HepG2 (cell line): ENCODE measurements around the gene BOD1. TPM values are rescaled to one million over a fixed set of nuclear protein-coding genes. Genes with fewer than 3 reads are reported as not detected.
"Not testable (repeated sequence)": the region's sequence is repeated elsewhere in the genome, so short reads cannot be mapped to it uniquely, and the experiment has no call there.

Experiments
- ATAC-seq: fragments of 200-7000 bp; cut with Tn5 transposase; 3 replicates; pipeline ENCODE4 v1.9.1; 2020; ENCODE audit warnings: mild to moderate bottlenecking, moderate library complexity
- BruUV-seq: library from RNA; stranded (reverse); fragments of 400-500 nt; replicated peaks from 2 replicates; lab custom pipeline; 2021; lab: Mats Ljungman, UMichigan
- CTCF ChIA-PET: fragments of 300-600 bp; formaldehyde crosslinking; extraction: SDS; loops from one replicate; lab custom pipeline; 2021; ENCODE audit warnings: low total read pairs, inconsistent platforms, low intra/inter-chr PET ratio; lab: Yijun Ruan, JAX
- POLR2A ChIA-PET: fragments of 350-600 bp; sonication (Branson Sonifier 250); formaldehyde crosslinking; loops from one replicate; lab custom pipeline; 2020; ENCODE audit warnings: antibody characterized with exemption, inconsistent platforms; lab: Yijun Ruan, JAX
- DNase-seq: peaks from one replicate; pipeline ENCODE4 v3.0.0-alpha.2; 2015; ENCODE audit warnings: low spot score
- FAIRE-seq: peaks from 3 replicates; lab custom pipeline; 2011; peaks lifted over from hg19 to GRCh38; lab: Jason Lieb, UNC
- H2AFZ ChIP-seq: one replicate; pipeline ENCODE4 v1.6.1; 2011; ENCODE audit warnings: low read length, inconsistent platforms
- H3K27ac ChIP-seq: fragments of 300-600 bp; 3 replicates; pipeline ENCODE4 v1.8.0; 2011; ENCODE audit warnings: mixed run types, mild to moderate bottlenecking, mixed read lengths, low read length, inconsistent platforms; ENCODE audit not compliant: insufficient read depth; ENCODE audit errors: extremely low read length
- H3K27me3 ChIP-seq, 2 experiments: fragments of 200-600 bp in 1 of 2; 2 replicates in 1 of 2; 3 replicates in 1 of 2; pipeline versions ENCODE4 v1.6.0 to v1.8.0; 2011; ENCODE audit warnings: low read length in 2 of 2, mild to moderate bottlenecking in 2 of 2, moderate library complexity in 2 of 2, inconsistent platforms in 1 of 2; ENCODE audit not compliant: insufficient read depth in 2 of 2, control insufficient read depth in 1 of 2
- H3K36me3 ChIP-seq, 2 experiments: fragments of 200-600 bp in 1 of 2; replicated peaks in 1 of 2; 2 replicates in 1 of 2; 3 replicates in 1 of 2; pipeline versions ENCODE4 v1.5.1 to v1.8.0; 2011; ENCODE audit warnings: low read length in 2 of 2, inconsistent platforms in 1 of 2; ENCODE audit not compliant: insufficient read depth in 2 of 2, control insufficient read depth in 1 of 2
- H3K4me1 ChIP-seq: 2 replicates; pipeline ENCODE4 v1.5.1; 2012; ENCODE audit warnings: low read length, inconsistent platforms; ENCODE audit not compliant: insufficient read depth
- H3K4me2 ChIP-seq: 2 replicates; pipeline ENCODE4 v1.6.0; 2011; ENCODE audit warnings: low read depth, low read length, inconsistent platforms
- H3K4me3 ChIP-seq, 3 experiments: fragments of 200-600 bp in 1 of 3; sonication (generic), shearing (Covaris generic) in 1 of 3; replicated peaks in 1 of 3; 2 replicates each; pipeline ENCODE4 v1.5.1; 2011 to 2016; ENCODE audit warnings: low read length in 3 of 3, inconsistent platforms in 2 of 3, low read depth in 2 of 3, mild to moderate bottlenecking in 2 of 3, control low read depth in 1 of 3, mixed read lengths in 1 of 3; ENCODE audit not compliant: insufficient read depth in 1 of 3
- H3K79me2 ChIP-seq: one replicate; pipeline ENCODE4 v1.6.1; 2011; ENCODE audit warnings: low read length, inconsistent platforms; ENCODE audit not compliant: insufficient read depth
- H3K9ac ChIP-seq: 2 replicates; pipeline ENCODE4 v1.6.0; 2011; ENCODE audit warnings: mild to moderate bottlenecking, low read depth, low read length, inconsistent platforms; ENCODE audit not compliant: insufficient read depth
- H3K9me3 ChIP-seq: 2 replicates; pipeline ENCODE4 v1.5.1; 2012; ENCODE audit warnings: mild to moderate bottlenecking, low read length
- H4K20me1 ChIP-seq: 2 replicates; pipeline ENCODE4 v1.6.0; 2011; ENCODE audit warnings: inconsistent platforms, mild to moderate bottlenecking, low read length, moderate library complexity; ENCODE audit not compliant: insufficient read depth
- HCFC1 ChIP-seq: fragments of 150-350 bp; IDR thresholded peaks from 2 replicates; pipeline ENCODE4 v1.6.1; 2014; ENCODE audit warnings: low read depth, low read length
- JUND ChIP-seq: sonication (generic); formaldehyde crosslinking; IDR thresholded peaks from 2 replicates; pipeline ENCODE4 v1.8.0; 2022; ENCODE audit warnings: mild to moderate bottlenecking, missing genetic modification reagents
- REL ChIP-seq: sonication (generic); formaldehyde crosslinking; conservative IDR thresholded peaks from 2 replicates; pipeline ENCODE4 v1.8.0; 2022; ENCODE audit warnings: mild to moderate bottlenecking, missing genetic modification reagents, moderate library complexity
- ZNF552 ChIP-seq: sonication (generic); formaldehyde crosslinking; IDR thresholded peaks from 2 replicates; pipeline ENCODE4 v1.9.0; 2022; ENCODE audit warnings: missing genetic modification reagents, mild to moderate bottlenecking, borderline replicate concordance
- WGBS: methylation state at CpG from one replicate; pipeline ENCODE4 v1.1.6; 2017; ENCODE audit warnings: low lambda C conversion rate; 5-methylcytosine and 5-hydroxymethylcytosine counted together
- in situ Hi-C: cut with HindIII; loops from 2 replicates; pipeline ENCODE4 v1.10.0; 2017; ENCODE audit warnings: low pct_unique_long_range_greater_than_20kb; ENCODE audit not compliant: extremely low pct_ligation_motif_present
- intact Hi-C: fragments of 100-400 bp; cut with micrococcal nuclease; formaldehyde crosslinking; loops from one replicate; pipeline ENCODE4 v1.10.0; 2022; ENCODE audit not compliant: unreplicated experiment
- polyA plus RNA-seq, 8 experiments: library from polyadenylated mRNA; depleted of rRNA in 3 of 8; stranded (reverse) in 7 of 8; unstranded in 1 of 8; fragments of >200 nt; fragmentation: Illumina TruSeq in 4 of 8; extraction: Trizol in 4 of 8; gene quantifications; 2 replicates each; pipeline versions ENCODE4 v1.2.1 to v1.2.3, GENCODE V29; 2011 to 2016; ENCODE audit warnings: low read depth in 4 of 8, missing spikeins in 1 of 8, mixed read lengths in 1 of 8; ENCODE audit not compliant: insufficient read depth in 1 of 8
- total RNA-seq, 5 experiments: library from RNA; depleted of rRNA; stranded (reverse); fragments of >200 nt; fragmentation: Illumina TruSeq; extraction: Trizol; gene quantifications; 2 replicates each; pipeline ENCODE4 v1.2.3, GENCODE V29; 2016; ENCODE audit warnings: low read depth in 1 of 5
- TF ChIP-seq, protein P1 (sequence below): sonication (generic); formaldehyde crosslinking; IDR thresholded peaks from 2 replicates; pipeline ENCODE4 v1.5.0; 2020; ENCODE audit warnings: mild to moderate bottlenecking, missing genetic modification reagents, borderline replicate concordance

Gene BOD1
- total and polyA plus RNA-seq, 2 of the 13 experiments (the other 11 are each of a cell fraction or from before 2014, with no cell fraction given): 81.5 to 103 TPM

DNA sequence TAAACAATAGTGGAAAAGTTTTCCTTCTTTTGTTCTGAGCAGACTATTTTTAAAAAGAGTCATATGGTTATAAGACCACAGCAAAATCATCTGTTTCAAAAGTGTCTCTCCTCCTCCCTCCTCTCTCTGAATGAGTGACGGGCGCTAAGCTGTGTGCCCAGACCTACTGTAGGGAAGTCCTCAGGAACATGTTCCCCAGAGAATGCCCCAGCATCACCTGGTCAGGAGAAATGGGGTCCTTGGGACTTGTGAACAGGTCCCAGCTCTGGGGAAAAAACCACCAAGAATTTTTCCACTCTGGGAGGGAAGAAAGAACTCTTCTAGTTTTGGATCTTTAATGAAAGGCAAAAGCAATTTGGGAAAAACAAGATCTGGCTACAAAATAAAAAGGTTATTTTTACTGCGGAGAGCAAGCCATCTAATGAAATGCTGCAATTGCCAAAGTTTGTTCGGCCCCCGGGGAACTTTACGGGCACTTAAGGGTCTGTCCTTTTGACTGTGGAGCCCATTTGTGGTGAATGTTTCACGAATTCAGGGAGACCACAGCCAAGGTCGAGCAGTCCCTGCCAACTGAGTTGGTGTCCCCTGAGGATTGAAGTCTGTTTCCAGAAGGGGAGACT is 25.9 kb downstream of the BOD1 start (continued):
- TF ChIP-seq, protein P1, sequence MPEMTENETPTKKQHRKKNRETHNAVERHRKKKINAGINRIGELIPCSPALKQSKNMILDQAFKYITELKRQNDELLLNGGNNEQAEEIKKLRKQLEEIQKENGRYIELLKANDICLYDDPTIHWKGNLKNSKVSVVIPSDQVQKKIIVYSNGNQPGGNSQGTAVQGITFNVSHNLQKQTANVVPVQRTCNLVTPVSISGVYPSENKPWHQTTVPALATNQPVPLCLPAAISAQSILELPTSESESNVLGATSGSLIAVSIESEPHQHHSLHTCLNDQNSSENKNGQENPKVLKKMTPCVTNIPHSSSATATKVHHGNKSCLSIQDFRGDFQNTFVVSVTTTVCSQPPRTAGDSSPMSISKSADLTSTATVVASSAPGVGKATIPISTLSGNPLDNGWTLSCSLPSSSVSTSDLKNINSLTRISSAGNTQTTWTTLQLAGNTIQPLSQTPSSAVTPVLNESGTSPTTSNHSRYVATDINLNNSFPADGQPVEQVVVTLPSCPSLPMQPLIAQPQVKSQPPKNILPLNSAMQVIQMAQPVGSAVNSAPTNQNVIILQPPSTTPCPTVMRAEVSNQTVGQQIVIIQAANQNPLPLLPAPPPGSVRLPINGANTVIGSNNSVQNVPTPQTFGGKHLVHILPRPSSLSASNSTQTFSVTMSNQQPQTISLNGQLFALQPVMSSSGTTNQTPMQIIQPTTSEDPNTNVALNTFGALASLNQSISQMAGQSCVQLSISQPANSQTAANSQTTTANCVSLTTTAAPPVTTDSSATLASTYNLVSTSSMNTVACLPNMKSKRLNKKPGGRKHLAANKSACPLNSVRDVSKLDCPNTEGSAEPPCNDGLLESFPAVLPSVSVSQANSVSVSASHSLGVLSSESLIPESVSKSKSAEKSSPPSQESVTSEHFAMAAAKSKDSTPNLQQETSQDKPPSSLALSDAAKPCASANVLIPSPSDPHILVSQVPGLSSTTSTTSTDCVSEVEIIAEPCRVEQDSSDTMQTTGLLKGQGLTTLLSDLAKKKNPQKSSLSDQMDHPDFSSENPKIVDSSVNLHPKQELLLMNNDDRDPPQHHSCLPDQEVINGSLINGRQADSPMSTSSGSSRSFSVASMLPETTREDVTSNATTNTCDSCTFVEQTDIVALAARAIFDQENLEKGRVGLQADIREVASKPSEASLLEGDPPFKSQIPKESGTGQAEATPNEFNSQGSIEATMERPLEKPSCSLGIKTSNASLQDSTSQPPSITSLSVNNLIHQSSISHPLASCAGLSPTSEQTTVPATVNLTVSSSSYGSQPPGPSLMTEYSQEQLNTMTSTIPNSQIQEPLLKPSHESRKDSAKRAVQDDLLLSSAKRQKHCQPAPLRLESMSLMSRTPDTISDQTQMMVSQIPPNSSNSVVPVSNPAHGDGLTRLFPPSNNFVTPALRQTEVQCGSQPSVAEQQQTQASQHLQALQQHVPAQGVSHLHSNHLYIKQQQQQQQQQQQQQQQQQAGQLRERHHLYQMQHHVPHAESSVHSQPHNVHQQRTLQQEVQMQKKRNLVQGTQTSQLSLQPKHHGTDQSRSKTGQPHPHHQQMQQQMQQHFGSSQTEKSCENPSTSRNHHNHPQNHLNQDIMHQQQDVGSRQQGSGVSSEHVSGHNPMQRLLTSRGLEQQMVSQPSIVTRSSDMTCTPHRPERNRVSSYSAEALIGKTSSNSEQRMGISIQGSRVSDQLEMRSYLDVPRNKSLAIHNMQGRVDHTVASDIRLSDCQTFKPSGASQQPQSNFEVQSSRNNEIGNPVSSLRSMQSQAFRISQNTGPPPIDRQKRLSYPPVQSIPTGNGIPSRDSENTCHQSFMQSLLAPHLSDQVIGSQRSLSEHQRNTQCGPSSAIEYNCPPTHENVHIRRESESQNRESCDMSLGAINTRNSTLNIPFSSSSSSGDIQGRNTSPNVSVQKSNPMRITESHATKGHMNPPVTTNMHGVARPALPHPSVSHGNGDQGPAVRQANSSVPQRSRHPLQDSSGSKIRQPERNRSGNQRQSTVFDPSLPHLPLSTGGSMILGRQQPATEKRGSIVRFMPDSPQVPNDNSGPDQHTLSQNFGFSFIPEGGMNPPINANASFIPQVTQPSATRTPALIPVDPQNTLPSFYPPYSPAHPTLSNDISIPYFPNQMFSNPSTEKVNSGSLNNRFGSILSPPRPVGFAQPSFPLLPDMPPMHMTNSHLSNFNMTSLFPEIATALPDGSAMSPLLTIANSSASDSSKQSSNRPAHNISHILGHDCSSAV: no peak
- no peak for TF ChIP-seq ZNF552 (CRISPR knock-in tag)
- no peak for TF ChIP-seq JUND (CRISPR knock-in tag)
- no peak for TF ChIP-seq REL (CRISPR knock-in tag)
- no peak for TF ChIP-seq HCFC1

DNA sequence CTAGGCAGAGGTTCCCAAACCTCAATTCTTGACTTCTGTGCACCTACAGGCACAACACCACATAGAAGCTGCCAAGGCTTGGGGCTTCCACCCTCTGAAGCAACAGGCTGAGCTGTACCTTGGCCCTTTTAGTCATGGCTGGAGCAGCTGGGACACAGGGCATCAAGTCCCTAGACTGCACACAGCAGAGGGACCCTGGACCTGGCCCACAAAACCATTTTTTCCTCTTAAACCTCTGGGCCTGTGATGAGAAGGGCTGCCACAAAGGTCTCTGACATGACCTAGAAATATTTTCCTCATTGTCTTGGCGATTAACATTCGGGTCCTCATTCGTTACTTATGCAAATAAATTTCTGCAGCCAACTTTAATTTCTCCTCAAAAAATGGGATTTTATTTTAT is 30.3 kb downstream of the BOD1 start:
- H3K79me2 ChIP-seq, POLR2A ChIA-PET, DNase-seq, intact Hi-C loops, H3K4me1 ChIP-seq, H2AFZ ChIP-seq, CTCF ChIA-PET, FAIRE-seq, in situ Hi-C loops, H4K20me1 ChIP-seq, BruUV-seq, H3K36me3 ChIP-seq, H3K4me3 ChIP-seq, H3K27ac ChIP-seq, H3K27me3 ChIP-seq, ATAC-seq, H3K4me2 ChIP-seq, H3K9ac ChIP-seq: not testable (repeated sequence)
- peaks cover 12% of the 10 kb centered on the region; the same call in 1 of the 2 replicates for H3K9me3 ChIP-seq
- 7% methylated on average over 3 of the region's 3 CpGs for WGBS
